ENCODE data around the gene TRIM24. TPM values are rescaled to one million over a fixed set of nuclear protein-coding genes. Genes with fewer than 3 reads are reported as not detected.

Gene TRIM24
- total RNA-seq, 1 experiment from 2014 or later = 29.8 TPM

DNA sequence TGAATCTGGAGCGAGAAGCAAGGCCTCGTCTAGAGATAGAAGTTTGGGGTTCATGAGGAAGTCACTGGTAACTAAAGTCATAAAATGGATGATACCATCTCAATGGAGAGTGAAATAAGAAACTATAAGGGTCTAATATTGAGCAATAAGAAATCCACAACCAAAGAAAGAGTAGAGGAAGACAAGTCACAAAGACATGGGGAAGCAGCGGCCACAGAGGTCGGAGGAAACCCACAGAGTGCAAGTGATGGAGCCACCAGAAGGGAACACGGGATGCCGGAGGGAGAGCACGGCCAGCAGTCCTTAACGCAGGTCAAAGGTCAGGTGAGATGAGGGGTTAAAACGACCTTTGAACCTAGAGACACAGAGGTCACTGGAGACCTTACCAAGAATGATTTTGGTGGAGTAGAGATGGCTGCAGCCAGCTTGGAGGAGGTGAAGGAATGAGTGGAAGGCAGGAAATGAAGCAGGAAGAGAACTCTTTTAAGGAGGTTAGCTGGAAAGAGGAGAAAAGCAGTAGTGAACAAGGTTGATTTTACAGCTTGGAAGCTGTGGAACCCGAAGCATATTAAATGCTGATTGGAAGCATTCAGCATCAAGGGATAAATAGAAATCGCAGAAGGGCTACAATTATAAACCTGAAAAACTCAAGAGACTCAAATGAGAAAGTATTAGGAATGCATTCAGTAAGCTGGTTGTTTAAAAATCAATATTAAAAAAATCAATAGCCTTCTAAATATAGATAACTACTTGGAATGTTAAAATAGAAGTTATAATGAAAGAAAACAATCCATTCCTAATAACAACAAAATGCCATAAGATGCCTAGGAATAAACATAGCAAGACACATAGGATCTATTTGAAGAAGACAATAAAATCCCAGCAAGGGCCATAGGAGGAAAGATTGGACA, 147.4 kb downstream of the TRIM24 start:
- CTCF ChIA-PET = no interaction called here
- BruUV-seq (replicated peaks) = no TSS peak
- DNase-seq = no peak
- Mint-ChIP-seq H3K27me3 (ENCODE audit: unreplicated experiment) (no peaks in the 10 kb centered on the region), H3K27ac (ENCODE audit: unreplicated experiment) (no peak overlapping the region), H3K4me1 (ENCODE audit: low read depth, unreplicated experiment) (peaks cover 19% of the 10 kb centered on the region), H3K9me3 (ENCODE audit: low read depth, unreplicated experiment) (peaks cover 2% of the 10 kb centered on the region), H3K36me3 (ENCODE audit: insufficient read depth, unreplicated experiment) (no peaks in the 10 kb centered on the region), H3K4me3 (ENCODE audit: low read depth, unreplicated experiment) (no peak overlapping the region)
- TF ChIP-seq, protein P1, sequence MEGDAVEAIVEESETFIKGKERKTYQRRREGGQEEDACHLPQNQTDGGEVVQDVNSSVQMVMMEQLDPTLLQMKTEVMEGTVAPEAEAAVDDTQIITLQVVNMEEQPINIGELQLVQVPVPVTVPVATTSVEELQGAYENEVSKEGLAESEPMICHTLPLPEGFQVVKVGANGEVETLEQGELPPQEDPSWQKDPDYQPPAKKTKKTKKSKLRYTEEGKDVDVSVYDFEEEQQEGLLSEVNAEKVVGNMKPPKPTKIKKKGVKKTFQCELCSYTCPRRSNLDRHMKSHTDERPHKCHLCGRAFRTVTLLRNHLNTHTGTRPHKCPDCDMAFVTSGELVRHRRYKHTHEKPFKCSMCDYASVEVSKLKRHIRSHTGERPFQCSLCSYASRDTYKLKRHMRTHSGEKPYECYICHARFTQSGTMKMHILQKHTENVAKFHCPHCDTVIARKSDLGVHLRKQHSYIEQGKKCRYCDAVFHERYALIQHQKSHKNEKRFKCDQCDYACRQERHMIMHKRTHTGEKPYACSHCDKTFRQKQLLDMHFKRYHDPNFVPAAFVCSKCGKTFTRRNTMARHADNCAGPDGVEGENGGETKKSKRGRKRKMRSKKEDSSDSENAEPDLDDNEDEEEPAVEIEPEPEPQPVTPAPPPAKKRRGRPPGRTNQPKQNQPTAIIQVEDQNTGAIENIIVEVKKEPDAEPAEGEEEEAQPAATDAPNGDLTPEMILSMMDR (IDR thresholded peaks at IDR 0.05; ENCODE audit: unreplicated experiment) = no peak
- intact Hi-C loops (cut with micrococcal nuclease; ENCODE audit: unreplicated experiment) = no loop called here

DNA sequence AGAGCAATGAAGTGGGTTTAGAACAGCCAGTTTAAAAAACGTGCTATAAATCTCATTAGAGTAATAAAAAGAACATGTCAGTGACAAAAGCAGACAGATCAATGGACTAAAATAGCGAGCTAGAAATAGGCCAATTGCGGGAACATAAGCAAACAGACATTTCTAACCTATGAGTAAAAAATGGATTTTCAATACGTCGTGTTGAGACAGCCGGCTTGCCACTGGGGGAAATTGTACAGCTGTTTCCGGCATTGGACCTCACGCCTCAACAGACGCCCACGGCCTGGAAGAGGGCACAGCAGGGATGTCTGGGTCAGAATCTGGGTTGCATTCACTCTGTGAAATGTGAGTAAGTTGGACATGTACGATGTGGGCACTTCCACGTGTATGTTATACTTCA, 148.2 kb downstream of the TRIM24 start:
- Mint-ChIP-seq H3K36me3 (ENCODE audit: insufficient read depth, unreplicated experiment) (no peaks in the 10 kb centered on the region), H3K27me3 (ENCODE audit: unreplicated experiment) (no peaks in the 10 kb centered on the region), H3K27ac (ENCODE audit: unreplicated experiment) (no peak overlapping the region), H3K4me3 (ENCODE audit: low read depth, unreplicated experiment) (no peak overlapping the region), H3K9me3 (ENCODE audit: low read depth, unreplicated experiment) (peaks cover 2% of the 10 kb centered on the region), H3K4me1 (ENCODE audit: low read depth, unreplicated experiment) (peaks cover 19% of the 10 kb centered on the region)
- no TSS peak for BruUV-seq (replicated peaks)
- DNase-seq = no peak
- TF ChIP-seq, protein P1 (IDR thresholded peaks at IDR 0.05; ENCODE audit: unreplicated experiment) = no peak
- intact Hi-C loops (cut with micrococcal nuclease; ENCODE audit: unreplicated experiment) = no loop called here
- CTCF ChIA-PET = no interaction called here

GRCh38 chr7:138610671-138611170, 150.7 kb downstream of the TRIM24 start:
- H3K4me3 Mint-ChIP-seq (ENCODE audit: low read depth, unreplicated experiment) = no peak overlapping the region
- H3K36me3 Mint-ChIP-seq (ENCODE audit: insufficient read depth, unreplicated experiment) = no peaks in the 10 kb centered on the region
- TF ChIP-seq, protein P1 (IDR thresholded peaks at IDR 0.05; ENCODE audit: unreplicated experiment) = no peak
- H3K27ac Mint-ChIP-seq (ENCODE audit: unreplicated experiment) = no peak overlapping the region
- no peak for DNase-seq
- no peaks in the 10 kb centered on the region for H3K27me3 Mint-ChIP-seq (ENCODE audit: unreplicated experiment)
- H3K4me1 Mint-ChIP-seq (ENCODE audit: low read depth, unreplicated experiment) = peaks cover 19% of the 10 kb centered on the region
- CTCF ChIA-PET = interaction anchor here (1.0 kb wide), 1 partner anchor 10 kb away, joined by 4 read pairs; no protein-coding TSS in a partner anchor
- peaks cover 2% of the 10 kb centered on the region for H3K9me3 Mint-ChIP-seq (ENCODE audit: low read depth, unreplicated experiment)
- no TSS peak for BruUV-seq (replicated peaks)
- intact Hi-C loops (cut with micrococcal nuclease; ENCODE audit: unreplicated experiment) = no loop called here

DNA sequence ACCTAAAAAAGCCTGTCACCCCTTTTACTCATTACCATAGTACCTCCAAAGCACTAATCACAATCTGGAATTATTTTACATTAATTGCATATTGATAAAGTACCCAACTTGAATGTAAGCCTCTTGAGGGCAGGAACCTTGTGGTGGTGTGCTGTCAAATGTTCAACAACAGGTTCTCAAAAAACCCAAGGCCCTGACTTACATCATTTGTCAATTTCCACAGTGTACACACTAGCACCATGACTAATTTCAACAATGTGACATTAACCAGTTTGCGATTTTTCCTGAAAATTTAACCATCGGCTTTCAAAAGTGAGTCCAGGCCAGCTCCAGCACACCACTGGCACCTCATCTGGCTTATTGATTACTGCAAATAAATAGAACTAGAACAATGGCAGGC, 153.6 kb downstream of the TRIM24 start:
- H3K4me1 Mint-ChIP-seq (ENCODE audit: low read depth, unreplicated experiment) = peaks cover 6% of the 10 kb centered on the region
- H3K27me3 Mint-ChIP-seq (ENCODE audit: unreplicated experiment) = no peaks in the 10 kb centered on the region
- H3K4me3 Mint-ChIP-seq (ENCODE audit: low read depth, unreplicated experiment) = no peak overlapping the region
- H3K9me3 Mint-ChIP-seq (ENCODE audit: low read depth, unreplicated experiment) = no peaks in the 10 kb centered on the region
- CTCF ChIA-PET = no interaction called here
- no TSS peak for BruUV-seq (replicated peaks)
- no peaks in the 10 kb centered on the region for H3K36me3 Mint-ChIP-seq (ENCODE audit: insufficient read depth, unreplicated experiment)
- intact Hi-C loops (cut with micrococcal nuclease; ENCODE audit: unreplicated experiment) = no loop called here
- no peak for DNase-seq
- TF ChIP-seq, protein P1 (IDR thresholded peaks at IDR 0.05; ENCODE audit: unreplicated experiment) = no peak
- H3K27ac Mint-ChIP-seq (ENCODE audit: unreplicated experiment) = no peak overlapping the region
